ENCODE measurements around the gene PLCB3.
A peak's percentile ranks its signal among the peaks of the same experiment; 100 is the strongest.

PLCB3 gene

GRCh38 chr11:64281957-64282770 is 30.8 kb downstream of the PLCB3 start:
- H2AFZ ChIP-seq (ENCODE audit: low read depth, low read length): no peak overlapping the region

DNA sequence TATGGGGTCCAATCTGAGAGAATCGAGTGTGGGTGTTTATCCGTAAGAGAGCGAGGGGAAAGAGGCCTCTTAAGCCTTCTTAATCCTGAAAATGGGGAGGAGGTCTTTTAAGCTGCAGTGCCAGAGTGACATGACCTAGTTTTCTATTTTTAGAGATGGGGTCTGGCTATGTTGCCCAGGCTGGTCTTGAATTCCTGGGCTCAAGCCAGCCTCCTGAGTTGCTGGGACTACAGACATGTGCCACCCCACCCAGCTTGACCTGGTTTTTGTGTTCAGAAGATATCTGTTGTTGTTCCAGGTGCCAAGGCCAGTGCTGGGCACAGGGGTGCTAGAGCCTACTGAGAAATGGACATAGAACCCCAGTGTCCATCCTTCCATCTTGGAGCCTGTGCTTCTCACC is 31.8 kb downstream of the PLCB3 start:
- no peak overlapping the region for H3K4me3 ChIP-seq (ENCODE audit: low read length)
- TF ChIP-seq EZH2phosphoT487 (IDR thresholded peaks at IDR 0.05; ENCODE audit: low read depth): no peak
- no peak for TF ChIP-seq CTCF (IDR thresholded peaks at IDR 0.05; ENCODE audit: low read depth, low read length)
- peaks cover 10% of the 10 kb centered on the region; the same call in 1 of the 2 replicates for H3K79me2 ChIP-seq (ENCODE audit: low read length)
- H3K36me3 ChIP-seq (replicated peaks; ENCODE audit: low read depth, low read length): peaks cover 13% of the 10 kb centered on the region
- H4K20me1 ChIP-seq (ENCODE audit: insufficient read depth, low read length): no peaks in the 10 kb centered on the region
- no peaks in the 10 kb centered on the region for H3K9me3 ChIP-seq (ENCODE audit: insufficient read depth, low read length)
- no peak overlapping the region for H3K27ac ChIP-seq (ENCODE audit: low read length)
- no peaks in the 10 kb centered on the region for H3K27me3 ChIP-seq (ENCODE audit: low read depth, low read length)
- no peak overlapping the region for H3K9ac ChIP-seq (ENCODE audit: low read length)
- H3K4me2 ChIP-seq (ENCODE audit: low read length): no peak overlapping the region
- H3K4me1 ChIP-seq (ENCODE audit: low read length): peaks cover 12% of the 10 kb centered on the region
- H2AFZ ChIP-seq (ENCODE audit: low read depth, low read length): no peak overlapping the region

More at GRCh38 chr11:64281957-64282770, 30.8 kb downstream of the PLCB3 start:
- no peaks in the 10 kb centered on the region for H3K27me3 ChIP-seq (ENCODE audit: low read depth, low read length)
- H3K27ac ChIP-seq (ENCODE audit: low read length): no peak overlapping the region
- no peaks in the 10 kb centered on the region for H4K20me1 ChIP-seq (ENCODE audit: insufficient read depth, low read length)
- no peak overlapping the region for H3K4me2 ChIP-seq (ENCODE audit: low read length)
- H3K9me3 ChIP-seq (ENCODE audit: insufficient read depth, low read length): no peaks in the 10 kb centered on the region
- TF ChIP-seq CTCF (IDR thresholded peaks at IDR 0.05; ENCODE audit: low read depth, low read length): no peak
- no peak for TF ChIP-seq EZH2phosphoT487 (IDR thresholded peaks at IDR 0.05; ENCODE audit: low read depth)
- peaks cover 10% of the 10 kb centered on the region; the same call in 1 of the 2 replicates for H3K79me2 ChIP-seq (ENCODE audit: low read length)
- peaks cover 13% of the 10 kb centered on the region for H3K36me3 ChIP-seq (replicated peaks; ENCODE audit: low read depth, low read length)
- H3K9ac ChIP-seq (ENCODE audit: low read length): no peak overlapping the region
- peaks cover 12% of the 10 kb centered on the region for H3K4me1 ChIP-seq (ENCODE audit: low read length)
- H3K4me3 ChIP-seq (ENCODE audit: low read length): no peak overlapping the region

DNA sequence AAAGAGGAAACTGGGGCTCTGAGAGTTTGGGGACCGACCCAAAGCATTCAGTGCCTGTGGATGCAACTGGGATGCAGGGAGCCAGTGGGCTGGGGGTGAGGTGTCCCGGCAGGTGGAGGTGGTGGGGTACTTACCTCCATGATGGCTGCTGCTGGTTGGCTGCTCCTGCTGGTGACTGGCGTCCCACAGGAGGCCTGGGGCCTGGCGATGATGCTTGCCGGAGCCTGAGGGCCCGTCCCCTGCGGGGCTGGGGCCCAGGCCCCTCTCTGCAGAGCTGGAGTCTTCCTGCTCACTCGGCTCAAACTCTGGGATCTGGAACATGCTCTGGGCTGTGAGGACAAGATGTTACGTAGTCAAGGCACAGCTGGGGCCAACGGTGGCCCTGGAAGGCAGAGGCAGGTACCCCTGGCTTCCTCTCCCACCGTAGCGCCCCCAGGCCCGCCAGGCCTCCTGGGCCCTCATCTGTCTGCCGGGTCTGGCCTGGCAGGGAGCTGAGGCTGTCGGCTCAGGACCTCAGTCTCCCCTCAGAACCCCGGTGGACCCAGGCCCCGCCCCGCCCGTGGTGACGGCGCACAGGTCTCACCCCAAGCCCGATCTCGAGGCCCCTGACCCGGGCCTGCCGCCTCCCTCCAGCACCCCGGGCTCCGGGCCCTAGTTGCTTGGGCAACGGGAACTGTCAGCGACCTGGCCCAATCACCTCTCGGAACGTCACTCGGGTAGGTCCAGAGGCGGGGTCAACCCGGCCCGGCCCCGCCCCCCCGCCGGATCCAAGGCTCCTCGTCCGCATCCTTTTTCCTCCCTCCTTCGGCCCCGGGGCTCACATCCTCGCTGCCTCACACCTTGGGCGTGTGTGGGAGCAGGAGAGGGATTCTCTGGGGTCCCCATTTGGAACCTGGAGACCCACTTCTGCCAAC is 33.0 kb downstream of the PLCB3 start, which contains the start of gene BAD:
TSS of gene BAD (minus strand) at position 618 of the 914 bp plus-strand sequence. CDS start at position 321, 297 bp downstream.
- Histone ChIP-seq H4K20me1 (ENCODE audit: insufficient read depth, low read length) (no peaks in the 10 kb centered on the region), H3K4me1 (ENCODE audit: low read length) (peaks cover 12% of the 10 kb centered on the region), H3K27me3 (ENCODE audit: low read depth, low read length) (no peaks in the 10 kb centered on the region), H3K9ac (ENCODE audit: low read length) (peak within 1 kb of the TSS; percentile 89), H3K36me3 (replicated peaks; ENCODE audit: low read depth, low read length) (peaks cover 9% of the 10 kb centered on the region), H2AFZ (ENCODE audit: low read depth, low read length) (peak within 1 kb of the TSS; percentile 55; the same call in 1 of the 2 replicates), H3K4me3 (ENCODE audit: low read length) (peak within 1 kb of the TSS; percentile 82), H3K79me2 (ENCODE audit: low read length) (peaks cover 10% of the 10 kb centered on the region; the same call in 1 of the 2 replicates), H3K9me3 (ENCODE audit: insufficient read depth, low read length) (no peaks in the 10 kb centered on the region), H3K4me2 (ENCODE audit: low read length) (peak within 1 kb of the TSS; percentile 86), H3K27ac (ENCODE audit: low read length) (peak within 1 kb of the TSS; percentile 81)
- TF ChIP-seq CTCF (IDR thresholded peaks at IDR 0.05; ENCODE audit: low read depth, low read length) (0 out of 2 replicates have a peak, but pooled peaks have one; percentile 4), EZH2phosphoT487 (IDR thresholded peaks at IDR 0.05; ENCODE audit: low read depth) (no peak)

Measured in OCI-LY3 (cell line).